ENCODE measurements around the gene GTF2E1.
A peak's percentile ranks its signal among the peaks of the same experiment; 100 is the strongest.
"Not testable (repeated sequence)": the region's sequence is repeated elsewhere in the genome, so short reads cannot be mapped to it uniquely, and the experiment has no call there.

The GTF2E1 gene

GRCh38 chr3:120708408-120708807 is 34.1 kb upstream of the GTF2E1 start:
- H3K27me3 ChIP-seq (replicated peaks): no peaks in the 10 kb centered on the region
- no peak for DNase-seq
- TF ChIP-seq, protein P1, sequence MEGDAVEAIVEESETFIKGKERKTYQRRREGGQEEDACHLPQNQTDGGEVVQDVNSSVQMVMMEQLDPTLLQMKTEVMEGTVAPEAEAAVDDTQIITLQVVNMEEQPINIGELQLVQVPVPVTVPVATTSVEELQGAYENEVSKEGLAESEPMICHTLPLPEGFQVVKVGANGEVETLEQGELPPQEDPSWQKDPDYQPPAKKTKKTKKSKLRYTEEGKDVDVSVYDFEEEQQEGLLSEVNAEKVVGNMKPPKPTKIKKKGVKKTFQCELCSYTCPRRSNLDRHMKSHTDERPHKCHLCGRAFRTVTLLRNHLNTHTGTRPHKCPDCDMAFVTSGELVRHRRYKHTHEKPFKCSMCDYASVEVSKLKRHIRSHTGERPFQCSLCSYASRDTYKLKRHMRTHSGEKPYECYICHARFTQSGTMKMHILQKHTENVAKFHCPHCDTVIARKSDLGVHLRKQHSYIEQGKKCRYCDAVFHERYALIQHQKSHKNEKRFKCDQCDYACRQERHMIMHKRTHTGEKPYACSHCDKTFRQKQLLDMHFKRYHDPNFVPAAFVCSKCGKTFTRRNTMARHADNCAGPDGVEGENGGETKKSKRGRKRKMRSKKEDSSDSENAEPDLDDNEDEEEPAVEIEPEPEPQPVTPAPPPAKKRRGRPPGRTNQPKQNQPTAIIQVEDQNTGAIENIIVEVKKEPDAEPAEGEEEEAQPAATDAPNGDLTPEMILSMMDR (IDR thresholded peaks at IDR 0.05; ENCODE audit: low read depth, low read length, missing control alignments): no peak
- H3K36me3 ChIP-seq (replicated peaks): no peaks in the 10 kb centered on the region
- no peak overlapping the region for H3K27ac ChIP-seq
- no peak overlapping the region for H3K4me3 ChIP-seq (ENCODE audit: low read depth, low read length)
- in situ Hi-C loops (cut with HindIII; ENCODE audit: low pct_ligation_motif_present, low sequenced_read_pairs): no loop called here

DNA sequence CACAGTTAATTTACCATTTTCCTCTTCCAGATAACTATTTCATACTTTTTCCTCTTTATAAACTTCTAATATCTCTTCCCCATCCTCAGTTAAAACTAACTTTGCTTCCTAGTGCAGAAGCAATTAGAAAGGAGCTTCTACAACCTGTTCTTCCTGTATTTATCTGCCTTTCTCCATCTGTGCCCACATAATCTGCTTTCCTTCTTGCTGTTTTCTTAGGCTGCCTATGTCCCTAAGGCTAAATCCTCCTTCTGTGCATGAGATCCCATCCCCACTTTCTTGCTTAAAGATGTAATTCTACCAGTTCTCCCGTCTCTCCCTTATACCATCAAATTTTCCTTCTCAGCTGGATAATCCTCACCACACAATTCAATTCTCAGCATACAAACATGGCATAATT is 32.2 kb upstream of the GTF2E1 start:
- TF ChIP-seq, protein P1 (IDR thresholded peaks at IDR 0.05; ENCODE audit: low read depth, low read length, missing control alignments): no peak
- no peaks in the 10 kb centered on the region for H3K36me3 ChIP-seq (replicated peaks)
- in situ Hi-C loops (cut with HindIII; ENCODE audit: low pct_ligation_motif_present, low sequenced_read_pairs): no loop called here
- no peak for DNase-seq
- no peak overlapping the region for H3K4me3 ChIP-seq (ENCODE audit: low read depth, low read length)
- H3K27me3 ChIP-seq (replicated peaks): no peaks in the 10 kb centered on the region
- no peak overlapping the region for H3K27ac ChIP-seq

DNA sequence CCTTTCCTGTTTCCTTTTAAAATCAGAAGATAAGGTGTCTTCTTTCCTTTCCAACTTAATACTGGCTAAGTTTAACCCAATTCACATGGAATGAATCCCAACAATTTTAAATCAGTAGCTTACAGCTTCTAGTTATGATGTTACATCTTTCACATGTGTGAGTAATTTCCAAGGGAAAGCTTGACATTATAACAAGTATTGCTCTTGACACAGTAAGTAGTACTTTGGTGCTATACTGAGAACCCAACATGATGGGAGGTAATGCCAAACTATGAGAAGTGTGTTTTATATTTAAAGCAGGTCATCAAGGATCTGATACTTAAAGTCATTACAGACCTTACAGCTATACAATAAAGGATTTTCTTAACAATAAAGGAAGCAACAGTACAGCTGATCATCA is 29.3 kb upstream of the GTF2E1 start:
- TF ChIP-seq, protein P1 (IDR thresholded peaks at IDR 0.05; ENCODE audit: low read depth, low read length, missing control alignments): no peak
- no peak for DNase-seq
- in situ Hi-C loops (cut with HindIII; ENCODE audit: low pct_ligation_motif_present, low sequenced_read_pairs): no loop called here

DNA sequence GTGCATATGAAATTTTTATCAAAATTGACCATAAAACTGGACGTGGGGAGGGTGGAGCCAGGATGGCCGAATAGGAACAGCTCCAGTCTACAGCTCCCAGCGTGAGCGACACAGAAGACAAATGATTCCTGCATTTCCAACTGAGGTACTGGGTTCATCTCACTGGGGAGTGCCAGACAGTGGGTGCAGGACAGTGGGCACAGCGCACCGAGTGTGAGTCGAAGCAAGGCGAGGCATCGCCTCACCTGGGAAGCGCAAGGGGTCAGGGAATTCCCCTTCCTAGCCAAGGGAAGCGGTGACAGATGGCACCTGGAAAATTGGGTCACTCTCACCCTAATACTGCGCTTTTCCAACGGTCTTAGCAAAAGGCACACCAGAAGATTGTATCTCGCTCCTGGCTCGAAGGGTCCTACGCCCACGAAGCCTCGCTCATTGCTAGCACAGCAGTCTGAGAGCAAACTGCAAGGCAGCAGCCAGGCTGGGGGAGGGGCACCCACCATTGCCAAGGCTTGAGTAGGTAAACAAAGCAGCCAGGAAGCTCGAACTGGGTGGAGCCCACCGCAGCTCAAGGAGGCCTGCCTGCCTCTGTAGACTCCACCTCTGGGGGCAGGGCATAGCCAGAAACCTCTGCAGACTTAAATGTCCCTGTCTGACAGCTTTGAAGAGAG is 23.2 kb upstream of the GTF2E1 start:
- H3K27ac ChIP-seq; H3K36me3 ChIP-seq (replicated peaks); H3K27me3 ChIP-seq (replicated peaks); in situ Hi-C loops (cut with HindIII; ENCODE audit: low pct_ligation_motif_present, low sequenced_read_pairs): not testable (repeated sequence)
- peak; percentile 24 for DNase-seq
- H3K4me3 ChIP-seq (ENCODE audit: low read depth, low read length): peak overlapping the region; percentile 29

More for the DNA sequence above, 29.3 kb upstream of the GTF2E1 start:
- no peak overlapping the region for H3K27ac ChIP-seq
- H3K4me3 ChIP-seq (ENCODE audit: low read depth, low read length): no peak overlapping the region
- H3K27me3 ChIP-seq (replicated peaks): no peaks in the 10 kb centered on the region
- no peaks in the 10 kb centered on the region for H3K36me3 ChIP-seq (replicated peaks)

DNA sequence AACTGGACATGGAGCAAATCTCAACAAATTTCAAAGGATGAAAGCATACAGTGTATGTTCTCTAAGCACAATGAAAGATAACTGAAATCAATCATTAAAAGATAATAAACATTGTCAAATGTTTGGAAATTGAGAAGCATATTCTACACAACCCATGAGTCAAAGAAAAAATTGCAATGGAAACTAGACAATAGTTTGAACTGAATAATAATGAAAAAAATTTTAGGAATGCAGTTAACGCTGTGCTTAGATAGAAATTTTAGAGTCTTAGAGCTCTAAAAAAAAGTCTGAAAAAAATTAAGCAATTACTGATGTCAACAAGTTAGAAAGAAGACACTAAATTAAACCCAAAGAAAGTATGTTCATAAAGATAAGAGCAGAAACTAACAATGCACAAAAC is 15.8 kb upstream of the GTF2E1 start:
- DNase-seq: no peak
- in situ Hi-C loops (cut with HindIII; ENCODE audit: low pct_ligation_motif_present, low sequenced_read_pairs): no loop called here
- H3K36me3 ChIP-seq (replicated peaks): no peaks in the 10 kb centered on the region

DNA sequence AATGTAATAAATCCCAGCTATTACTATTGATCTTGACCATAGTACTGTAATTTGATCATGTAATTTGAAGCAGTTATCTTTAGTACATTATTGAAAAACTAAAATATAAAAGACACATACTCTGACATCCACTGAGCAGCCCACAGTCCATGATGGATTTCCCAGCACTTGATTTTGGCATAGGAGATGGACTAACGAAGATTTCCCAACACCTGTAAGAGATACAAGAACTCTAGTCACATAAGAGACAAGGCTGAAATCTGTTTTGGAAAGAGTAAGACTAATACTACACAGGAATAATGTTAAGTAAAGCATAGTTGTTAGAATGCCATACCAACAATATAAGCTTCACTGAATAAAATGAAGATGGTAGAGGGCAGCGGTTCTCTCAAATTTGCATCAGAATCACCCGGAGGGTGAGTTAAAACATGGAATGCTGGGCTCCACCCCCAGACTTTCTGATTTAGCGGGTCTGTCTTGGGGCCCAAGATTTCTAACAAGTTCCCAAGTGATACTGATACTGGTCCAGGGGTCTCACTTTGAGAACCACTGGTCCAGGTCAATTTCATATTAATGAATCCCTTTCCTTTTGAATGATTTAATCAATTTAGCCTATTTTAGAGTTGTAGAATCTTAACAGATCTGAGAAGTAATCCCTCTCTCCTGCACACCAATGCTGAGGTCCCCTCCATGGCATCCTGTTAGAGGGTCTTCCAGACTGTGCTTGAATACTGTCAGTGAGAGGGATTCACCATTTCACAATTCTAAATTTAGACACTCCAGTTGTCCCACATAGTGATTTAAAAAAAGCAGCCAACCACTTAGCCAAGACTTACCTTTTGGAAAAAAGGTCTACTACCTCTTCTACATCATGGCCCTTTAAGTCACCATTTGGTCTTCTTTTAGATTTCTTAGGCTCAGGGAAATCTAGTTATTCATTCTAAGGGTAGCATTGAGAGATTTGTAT is 11.7 kb upstream of the GTF2E1 start:
- in situ Hi-C loops (cut with HindIII; ENCODE audit: low pct_ligation_motif_present, low sequenced_read_pairs): no loop called here

More for the DNA sequence above, 15.8 kb upstream of the GTF2E1 start:
- TF ChIP-seq, protein P1 (IDR thresholded peaks at IDR 0.05; ENCODE audit: low read depth, low read length, missing control alignments): no peak
- Histone ChIP-seq H3K27me3 (replicated peaks) (no peaks in the 10 kb centered on the region), H3K4me3 (ENCODE audit: low read depth, low read length) (no peak overlapping the region), H3K27ac (no peak overlapping the region)

GRCh38 chr3:120738006-120738405 is 4.5 kb upstream of the GTF2E1 start:
- DNase-seq; H3K27me3 ChIP-seq (replicated peaks); H3K27ac ChIP-seq; H3K4me3 ChIP-seq (ENCODE audit: low read depth, low read length); H3K36me3 ChIP-seq (replicated peaks); in situ Hi-C loops (cut with HindIII; ENCODE audit: low pct_ligation_motif_present, low sequenced_read_pairs): not testable (repeated sequence)

More for the DNA sequence above, 11.7 kb upstream of the GTF2E1 start:
- Histone ChIP-seq H3K36me3 (replicated peaks) (no peaks in the 10 kb centered on the region), H3K27ac (no peak overlapping the region), H3K27me3 (replicated peaks) (no peaks in the 10 kb centered on the region), H3K4me3 (ENCODE audit: low read depth, low read length) (no peak overlapping the region)
- TF ChIP-seq, protein P1 (IDR thresholded peaks at IDR 0.05; ENCODE audit: low read depth, low read length, missing control alignments): no peak
- no peak for DNase-seq
